ENCODE measurements around the gene NBAS. TPM values are rescaled to one million over a fixed set of nuclear protein-coding genes. Genes with fewer than 3 reads are reported as not detected.

NBAS gene
- total and polyA plus RNA-seq, 9 of the 15 experiments (the other 6 are each of a cell fraction or from before 2014, with no cell fraction given): 15.3 to 94.4 (median 69.9) TPM

DNA sequence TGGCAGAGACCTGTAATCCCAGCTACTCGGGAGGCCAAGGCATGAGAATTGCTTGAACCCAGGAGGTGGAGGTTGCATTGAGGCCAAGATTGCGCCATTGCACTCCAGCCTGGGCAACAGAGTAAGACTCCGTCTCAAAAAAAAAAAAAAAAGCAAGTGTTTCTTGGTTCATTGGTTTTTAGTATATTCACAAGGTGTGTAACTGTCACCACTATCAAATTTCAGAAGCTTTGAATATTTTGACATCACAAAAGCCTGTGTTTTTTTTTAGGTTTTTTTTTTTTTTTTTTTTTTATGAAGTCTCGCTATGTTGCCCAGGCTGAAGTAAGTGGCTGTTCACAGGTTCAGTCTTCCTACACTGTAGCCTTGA lies 47.2 kb upstream of the NBAS start:
- Histone ChIP-seq H3K27ac (ENCODE audit: extremely low read depth, low read depth, low read length) (no peak overlapping the region), H3K79me2 (ENCODE audit: control insufficient read depth, insufficient read depth, low read length) (no peaks in the 10 kb centered on the region; the same call in 2 of the 3 replicates), H3K36me3 (ENCODE audit: control insufficient read depth, insufficient read depth, low read length) (peaks cover 76% of the 10 kb centered on the region), H4K20me1 (replicated peaks; ENCODE audit: control insufficient read depth, insufficient read depth, low read length) (no peaks in the 10 kb centered on the region), H3K9ac (ENCODE audit: insufficient read depth in 1 of 2, low read depth in 2 of 2, low read length in 2 of 2) (no peak overlapping the region), H3K9me1 (ENCODE audit: control insufficient read depth, insufficient read depth, low read length) (no peaks in the 10 kb centered on the region), H3K4me2 (ENCODE audit: insufficient read depth, low read length) (no peak overlapping the region), H3K27me3 (ENCODE audit: control insufficient read depth in 2 of 2, insufficient read depth in 2 of 2, low read length in 2 of 2) (no peaks in the 10 kb centered on the region), H3K4me1 (replicated peaks in 1 of 2; ENCODE audit: control insufficient read depth in 2 of 2, insufficient read depth in 2 of 2, low read length in 2 of 2) (no peaks in the 10 kb centered on the region), H3K9me3 (replicated peaks; ENCODE audit: control insufficient read depth, insufficient read depth, low read depth, low read length) (no peaks in the 10 kb centered on the region), H3K4me3 (no peak overlapping the region), H2AFZ (ENCODE audit: low read depth, low read length) (no peak overlapping the region)
- CTCF ChIA-PET (ENCODE audit: low intra/inter-chr PET ratio): no interaction called here
- POLR2A ChIA-PET: no interaction called here
- FAIRE-seq (no peak), ATAC-seq (no peak), DNase-seq (ENCODE audit: extremely low read depth in 1 of 4, low spot score in 3 of 4) (no peak)
- no peak for TF ChIP-seq RBM17 (IDR thresholded peaks at IDR 0.05; ENCODE audit: borderline replicate concordance, low read depth, low read length)
- no peak for TF ChIP-seq GATAD2B (IDR thresholded peaks at IDR 0.05; ENCODE audit: borderline replicate concordance)
- TF ChIP-seq, protein P1, sequence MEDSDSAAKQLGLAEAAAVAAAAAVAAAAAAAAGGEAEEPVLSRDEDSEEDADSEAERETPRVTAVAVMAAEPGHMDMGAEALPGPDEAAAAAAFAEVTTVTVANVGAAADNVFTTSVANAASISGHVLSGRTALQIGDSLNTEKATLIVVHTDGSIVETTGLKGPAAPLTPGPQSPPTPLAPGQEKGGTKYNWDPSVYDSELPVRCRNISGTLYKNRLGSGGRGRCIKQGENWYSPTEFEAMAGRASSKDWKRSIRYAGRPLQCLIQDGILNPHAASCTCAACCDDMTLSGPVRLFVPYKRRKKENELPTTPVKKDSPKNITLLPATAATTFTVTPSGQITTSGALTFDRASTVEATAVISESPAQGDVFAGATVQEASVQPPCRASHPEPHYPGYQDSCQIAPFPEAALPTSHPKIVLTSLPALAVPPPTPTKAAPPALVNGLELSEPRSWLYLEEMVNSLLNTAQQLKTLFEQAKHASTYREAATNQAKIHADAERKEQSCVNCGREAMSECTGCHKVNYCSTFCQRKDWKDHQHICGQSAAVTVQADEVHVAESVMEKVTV (CRISPR knock-in tag; IDR thresholded peaks at IDR 0.05): no peak
- TF ChIP-seq, protein P2, sequence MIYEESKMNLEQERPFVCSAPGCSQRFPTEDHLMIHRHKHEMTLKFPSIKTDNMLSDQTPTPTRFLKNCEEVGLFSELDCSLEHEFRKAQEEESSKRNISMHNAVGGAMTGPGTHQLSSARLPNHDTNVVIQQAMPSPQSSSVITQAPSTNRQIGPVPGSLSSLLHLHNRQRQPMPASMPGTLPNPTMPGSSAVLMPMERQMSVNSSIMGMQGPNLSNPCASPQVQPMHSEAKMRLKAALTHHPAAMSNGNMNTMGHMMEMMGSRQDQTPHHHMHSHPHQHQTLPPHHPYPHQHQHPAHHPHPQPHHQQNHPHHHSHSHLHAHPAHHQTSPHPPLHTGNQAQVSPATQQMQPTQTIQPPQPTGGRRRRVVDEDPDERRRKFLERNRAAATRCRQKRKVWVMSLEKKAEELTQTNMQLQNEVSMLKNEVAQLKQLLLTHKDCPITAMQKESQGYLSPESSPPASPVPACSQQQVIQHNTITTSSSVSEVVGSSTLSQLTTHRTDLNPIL (CRISPR knock-in tag; IDR thresholded peaks at IDR 0.05): no peak
- no peak for TF ChIP-seq TCF7L2 (IDR thresholded peaks at IDR 0.05; ENCODE audit: low read depth, low read length)
- no peak for TF ChIP-seq IRF2 (CRISPR knock-in tag; IDR thresholded peaks at IDR 0.05)
- no peak for TF ChIP-seq TRIM28 (IDR thresholded peaks at IDR 0.05)
- no peak for TF ChIP-seq ZNF707 (CRISPR knock-in tag; conservative IDR thresholded peaks at IDR 0.05)
- TF ChIP-seq ESRRA (IDR thresholded peaks at IDR 0.05; ENCODE audit: borderline replicate concordance, low read depth): no peak
- TF ChIP-seq, protein P3, sequence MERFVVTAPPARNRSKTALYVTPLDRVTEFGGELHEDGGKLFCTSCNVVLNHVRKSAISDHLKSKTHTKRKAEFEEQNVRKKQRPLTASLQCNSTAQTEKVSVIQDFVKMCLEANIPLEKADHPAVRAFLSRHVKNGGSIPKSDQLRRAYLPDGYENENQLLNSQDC (CRISPR knock-in tag; IDR thresholded peaks at IDR 0.05): no peak
- no TSS peak for BruUV-seq (replicated peaks)
- WGBS (ENCODE audit: insufficient coverage, low coverage, missing lambda C conversion rate): 97% methylated on average over 3 of the region's 4 CpGs
- in situ Hi-C loops (cut with MboI) (no loop called here), intact Hi-C loops (cut with micrococcal nuclease) (no loop called here)

All from K562 (cell line).